GM19023 (cell line): ENCODE results near the gene ATIC.

Experiments
- ATAC-seq: cut with Tn5 transposase; IDR thresholded peaks from one replicate; pipeline ENCODE4 v1.9.1; 2021; ENCODE audit warnings: mild to moderate bottlenecking, moderate library complexity; ENCODE audit not compliant: unreplicated experiment

The ATIC gene

DNA sequence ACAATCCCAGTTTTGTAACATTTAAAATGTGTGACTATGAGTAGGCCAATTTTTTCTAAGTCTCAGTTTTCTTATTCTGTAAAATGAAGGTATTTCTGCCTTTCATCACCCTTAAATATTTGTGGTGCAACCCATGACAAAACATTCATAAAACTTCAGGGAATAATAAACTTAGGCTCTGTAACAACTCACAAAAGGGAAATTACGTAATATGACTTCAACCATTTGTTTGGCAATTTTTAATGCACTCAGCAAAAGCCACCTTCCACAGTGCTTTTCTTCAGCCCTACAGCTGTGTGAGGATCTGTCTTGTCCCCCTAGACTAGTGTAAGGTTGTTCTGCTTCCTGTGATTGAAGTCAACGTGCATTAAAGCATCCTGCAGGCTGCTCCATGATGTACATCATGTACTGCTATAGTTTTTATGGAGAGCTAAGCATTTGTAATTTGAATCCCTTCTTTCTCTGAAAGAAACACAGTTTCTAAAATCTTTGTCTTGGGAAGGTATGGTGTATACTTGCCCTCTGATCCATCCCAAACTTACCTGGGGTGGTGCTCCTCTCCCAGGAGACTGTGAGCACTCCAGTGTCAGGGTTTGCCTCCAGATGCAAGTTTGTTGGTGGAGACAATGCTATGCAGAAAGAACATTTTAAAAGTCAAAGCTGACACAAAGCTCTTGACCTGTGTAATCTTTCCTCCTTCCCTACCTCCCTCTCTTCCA is 84.9 kb downstream of the ATIC start:
- ATAC-seq, result no peak

DNA sequence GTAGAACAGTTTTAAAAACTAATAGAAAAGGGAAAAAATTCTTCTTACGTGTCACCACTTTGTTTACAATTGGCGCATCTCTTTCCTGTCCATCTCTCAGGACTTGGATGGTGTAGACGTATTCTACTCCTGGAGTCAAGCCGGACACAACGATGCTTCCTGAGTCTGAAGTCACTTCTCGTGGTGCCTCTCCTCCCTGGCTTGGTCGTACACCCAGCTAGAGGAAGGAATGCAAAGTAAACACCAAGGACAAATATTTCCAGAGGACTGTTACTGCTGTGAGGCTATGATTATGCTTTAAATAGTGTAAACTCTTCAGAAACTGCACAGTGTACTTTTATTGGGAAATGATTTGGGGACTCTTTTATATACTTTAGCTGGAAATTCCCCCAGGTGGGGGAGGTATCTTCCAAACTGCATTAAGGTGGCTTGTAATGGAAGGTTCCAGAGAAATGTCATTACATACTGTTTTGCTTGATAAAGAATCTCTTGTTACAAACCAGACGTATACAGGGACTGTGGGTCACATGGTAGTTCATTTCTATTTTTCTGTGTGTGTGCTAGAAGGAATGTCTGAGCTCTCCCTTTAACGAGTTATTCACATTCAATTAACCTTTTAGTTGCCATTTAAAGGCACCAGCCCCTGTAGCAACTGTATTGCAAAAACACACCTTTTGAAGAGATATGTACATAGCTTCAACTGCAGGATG is 85.9 kb downstream of the ATIC start:
- no peak for ATAC-seq

DNA sequence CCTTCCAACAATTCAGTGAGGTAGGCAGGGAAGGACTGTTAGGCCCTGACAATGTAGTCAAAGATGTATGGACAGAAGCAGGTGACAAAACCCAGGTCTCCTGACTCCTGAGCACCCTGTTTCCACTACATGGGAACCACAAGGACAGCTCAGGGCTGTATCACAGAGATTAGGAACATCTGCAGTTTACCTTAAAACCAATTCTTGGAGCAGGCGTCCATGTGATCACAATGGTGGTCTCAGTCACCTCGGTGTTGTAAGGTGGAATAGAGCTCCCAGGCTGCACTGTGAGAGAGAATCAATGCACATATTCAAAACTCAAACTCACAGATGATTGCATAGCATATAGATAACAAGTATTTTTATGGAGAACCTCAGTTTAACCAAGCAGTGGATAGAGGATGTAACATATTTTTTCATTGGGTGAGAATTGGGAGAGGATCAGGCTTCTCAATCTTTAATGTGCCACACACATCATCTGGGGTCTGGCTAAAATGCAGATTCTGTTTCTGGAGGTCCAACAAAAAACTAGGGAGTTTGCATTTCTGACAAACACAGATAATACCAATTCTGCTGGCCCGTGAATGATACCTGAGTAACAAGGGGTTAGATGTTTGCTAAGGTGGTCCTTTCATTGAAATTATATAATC is 87.3 kb downstream of the ATIC start:
- no peak for ATAC-seq
